PC-3 (cell line): ENCODE measurements around the gene FARP1.

ENCODE experiments used
- EZH2 ChIP-seq: fragments of 300-600 bp; sonication (generic); IDR thresholded peaks from one replicate; pipeline ENCODE4 v1.6.1; 2017; ENCODE audit warnings: antibody characterized with exemption, mild to moderate bottlenecking, low read length; ENCODE audit not compliant: unreplicated experiment
- TF ChIP-seq, protein P1 (sequence below): fragments of 300-600 bp; sonication (generic); conservative IDR thresholded peaks from 2 replicates; pipeline ENCODE4 v1.5.1; 2017; ENCODE audit warnings: antibody characterized with exemption, low read depth, mild to moderate bottlenecking, low read length

DNA sequence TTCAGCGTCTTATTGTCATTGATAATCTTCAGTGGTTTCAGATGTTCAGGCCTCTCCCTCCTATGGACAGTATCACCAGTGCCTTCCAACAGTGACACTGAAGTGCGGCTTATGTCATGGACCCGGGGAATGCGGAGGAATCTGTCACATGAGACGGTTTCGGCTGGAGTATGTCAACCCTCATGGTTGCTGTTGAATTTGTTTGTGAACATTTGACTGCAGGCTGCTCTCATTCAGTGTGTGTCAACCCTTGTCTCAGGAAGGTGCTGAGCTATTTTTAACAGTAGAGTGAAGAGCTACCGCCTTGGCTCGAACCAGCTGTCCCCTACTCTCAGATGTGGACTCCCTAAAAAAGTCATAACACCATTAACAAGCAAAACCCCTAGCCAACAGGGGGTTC lies 173.0 kb downstream of the FARP1 start:
- TF ChIP-seq, protein P1, sequence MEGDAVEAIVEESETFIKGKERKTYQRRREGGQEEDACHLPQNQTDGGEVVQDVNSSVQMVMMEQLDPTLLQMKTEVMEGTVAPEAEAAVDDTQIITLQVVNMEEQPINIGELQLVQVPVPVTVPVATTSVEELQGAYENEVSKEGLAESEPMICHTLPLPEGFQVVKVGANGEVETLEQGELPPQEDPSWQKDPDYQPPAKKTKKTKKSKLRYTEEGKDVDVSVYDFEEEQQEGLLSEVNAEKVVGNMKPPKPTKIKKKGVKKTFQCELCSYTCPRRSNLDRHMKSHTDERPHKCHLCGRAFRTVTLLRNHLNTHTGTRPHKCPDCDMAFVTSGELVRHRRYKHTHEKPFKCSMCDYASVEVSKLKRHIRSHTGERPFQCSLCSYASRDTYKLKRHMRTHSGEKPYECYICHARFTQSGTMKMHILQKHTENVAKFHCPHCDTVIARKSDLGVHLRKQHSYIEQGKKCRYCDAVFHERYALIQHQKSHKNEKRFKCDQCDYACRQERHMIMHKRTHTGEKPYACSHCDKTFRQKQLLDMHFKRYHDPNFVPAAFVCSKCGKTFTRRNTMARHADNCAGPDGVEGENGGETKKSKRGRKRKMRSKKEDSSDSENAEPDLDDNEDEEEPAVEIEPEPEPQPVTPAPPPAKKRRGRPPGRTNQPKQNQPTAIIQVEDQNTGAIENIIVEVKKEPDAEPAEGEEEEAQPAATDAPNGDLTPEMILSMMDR: no peak
- TF ChIP-seq EZH2: no peak
